GM18907 (cell line): ENCODE measurements around the gene CUZD1.
"Not testable (repeated sequence)": the region's sequence is repeated elsewhere in the genome, so short reads cannot be mapped to it uniquely, and the experiment has no call there.

Experiments used
- ATAC-seq: cut with Tn5 transposase; IDR thresholded peaks from one replicate; pipeline ENCODE4 v1.9.1; 2021; ENCODE audit warnings: mild to moderate bottlenecking, moderate library complexity; ENCODE audit not compliant: unreplicated experiment

The CUZD1 gene, protein sequence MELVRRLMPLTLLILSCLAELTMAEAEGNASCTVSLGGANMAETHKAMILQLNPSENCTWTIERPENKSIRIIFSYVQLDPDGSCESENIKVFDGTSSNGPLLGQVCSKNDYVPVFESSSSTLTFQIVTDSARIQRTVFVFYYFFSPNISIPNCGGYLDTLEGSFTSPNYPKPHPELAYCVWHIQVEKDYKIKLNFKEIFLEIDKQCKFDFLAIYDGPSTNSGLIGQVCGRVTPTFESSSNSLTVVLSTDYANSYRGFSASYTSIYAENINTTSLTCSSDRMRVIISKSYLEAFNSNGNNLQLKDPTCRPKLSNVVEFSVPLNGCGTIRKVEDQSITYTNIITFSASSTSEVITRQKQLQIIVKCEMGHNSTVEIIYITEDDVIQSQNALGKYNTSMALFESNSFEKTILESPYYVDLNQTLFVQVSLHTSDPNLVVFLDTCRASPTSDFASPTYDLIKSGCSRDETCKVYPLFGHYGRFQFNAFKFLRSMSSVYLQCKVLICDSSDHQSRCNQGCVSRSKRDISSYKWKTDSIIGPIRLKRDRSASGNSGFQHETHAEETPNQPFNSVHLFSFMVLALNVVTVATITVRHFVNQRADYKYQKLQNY

DNA sequence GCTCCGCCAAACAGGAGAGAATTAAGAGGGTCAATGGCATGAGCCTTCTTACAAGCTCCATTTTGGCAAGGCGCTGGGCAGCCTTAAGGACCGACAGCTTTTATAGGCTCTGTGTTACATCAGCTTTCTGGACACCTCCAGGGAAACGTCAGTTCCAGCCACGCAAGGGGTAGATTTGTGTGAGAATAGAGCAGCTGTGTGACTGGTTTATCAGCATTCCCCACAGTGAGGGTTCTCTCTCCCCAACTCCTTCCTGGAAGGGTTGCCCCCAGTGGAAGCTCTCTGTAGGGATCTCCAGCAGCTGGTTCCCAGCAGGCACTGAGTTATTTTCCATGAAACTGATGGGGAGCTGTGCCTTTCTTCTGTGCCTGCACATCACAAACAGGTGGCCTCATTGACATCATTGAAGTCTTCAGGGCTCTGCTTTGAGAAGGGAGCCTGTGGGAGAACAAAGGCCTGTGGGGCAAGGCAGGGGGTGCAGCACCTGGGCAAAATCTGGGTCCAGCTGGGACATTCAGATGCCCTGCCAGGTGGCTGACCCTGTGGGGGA, at the start of gene CUZD1:
Gene CUZD1 (minus strand): TSS at position 75 of the 550 bp plus-strand sequence. CDS start 14 bp downstream, at position 61.
- no peak for ATAC-seq

DNA sequence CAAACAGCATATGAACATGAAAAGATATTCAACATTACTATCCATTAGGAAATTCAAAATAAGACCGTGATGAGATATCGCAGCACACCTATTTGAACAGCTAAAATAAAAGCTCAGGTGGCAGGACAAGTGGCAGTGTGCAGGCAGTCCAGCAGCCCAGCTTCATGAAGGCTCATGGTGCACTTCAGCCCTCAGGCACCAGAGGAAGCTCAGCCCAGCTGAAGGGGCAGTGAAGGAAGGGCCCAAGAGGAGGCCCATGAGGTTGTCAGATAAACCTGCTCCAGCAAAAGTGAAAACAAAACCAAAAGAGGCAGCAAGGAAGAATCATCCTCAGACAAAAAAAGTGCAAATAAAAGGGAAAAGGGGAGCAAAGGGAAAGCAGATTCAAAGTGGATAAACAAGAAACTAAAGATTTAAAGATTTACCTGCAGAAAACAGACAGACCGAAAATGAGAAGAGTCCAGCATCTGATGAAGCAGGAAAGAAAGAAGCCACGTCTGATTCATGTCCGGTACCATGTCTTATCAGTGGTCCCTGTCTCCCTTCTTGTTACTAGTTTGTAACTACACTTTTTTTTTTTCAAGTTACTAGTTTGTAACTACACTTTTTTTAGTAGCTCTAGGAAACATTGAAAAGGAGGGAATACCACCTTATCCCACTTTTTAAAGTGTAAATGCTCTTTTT, 48.7 kb upstream of the CUZD1 start:
- no peak for ATAC-seq

DNA sequence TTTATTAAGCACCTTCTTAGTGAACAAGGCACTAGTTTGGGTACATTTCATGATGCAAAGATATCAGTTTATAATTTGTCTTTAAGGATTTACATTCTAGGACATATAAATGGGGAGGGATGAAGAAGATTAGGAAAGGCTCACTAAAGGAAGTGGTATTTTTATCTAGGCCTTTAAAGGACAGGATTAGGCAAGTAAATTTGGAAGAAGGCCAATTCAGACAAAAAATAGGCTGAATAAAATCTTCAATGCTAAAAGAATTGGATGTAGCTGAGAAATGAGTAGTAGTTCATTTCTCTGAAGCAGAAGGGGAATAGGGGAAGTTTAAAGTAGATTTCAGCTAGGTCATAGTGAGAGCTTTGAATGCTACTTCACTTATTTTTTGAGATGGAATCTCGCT, 38.5 kb upstream of the CUZD1 start:
- no peak for ATAC-seq

DNA sequence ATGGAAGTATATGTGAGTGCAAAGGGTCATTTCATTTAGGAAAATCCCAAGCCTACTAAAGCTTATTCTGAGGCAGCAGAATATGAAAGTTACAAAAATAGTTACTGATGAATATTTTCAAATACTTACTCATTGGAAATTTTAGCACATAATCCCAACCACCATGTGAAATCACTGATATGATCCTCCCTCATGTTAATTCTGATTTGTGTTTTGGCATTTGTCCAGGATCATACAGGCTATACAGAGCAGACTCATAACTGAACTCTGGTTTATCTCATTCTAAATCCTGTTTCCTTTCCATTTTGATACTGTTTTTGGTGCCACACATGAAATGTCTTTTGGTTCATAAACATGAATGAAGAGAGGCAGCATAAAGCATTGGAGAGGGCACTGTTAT, 37.1 kb upstream of the CUZD1 start:
- ATAC-seq = no peak

DNA sequence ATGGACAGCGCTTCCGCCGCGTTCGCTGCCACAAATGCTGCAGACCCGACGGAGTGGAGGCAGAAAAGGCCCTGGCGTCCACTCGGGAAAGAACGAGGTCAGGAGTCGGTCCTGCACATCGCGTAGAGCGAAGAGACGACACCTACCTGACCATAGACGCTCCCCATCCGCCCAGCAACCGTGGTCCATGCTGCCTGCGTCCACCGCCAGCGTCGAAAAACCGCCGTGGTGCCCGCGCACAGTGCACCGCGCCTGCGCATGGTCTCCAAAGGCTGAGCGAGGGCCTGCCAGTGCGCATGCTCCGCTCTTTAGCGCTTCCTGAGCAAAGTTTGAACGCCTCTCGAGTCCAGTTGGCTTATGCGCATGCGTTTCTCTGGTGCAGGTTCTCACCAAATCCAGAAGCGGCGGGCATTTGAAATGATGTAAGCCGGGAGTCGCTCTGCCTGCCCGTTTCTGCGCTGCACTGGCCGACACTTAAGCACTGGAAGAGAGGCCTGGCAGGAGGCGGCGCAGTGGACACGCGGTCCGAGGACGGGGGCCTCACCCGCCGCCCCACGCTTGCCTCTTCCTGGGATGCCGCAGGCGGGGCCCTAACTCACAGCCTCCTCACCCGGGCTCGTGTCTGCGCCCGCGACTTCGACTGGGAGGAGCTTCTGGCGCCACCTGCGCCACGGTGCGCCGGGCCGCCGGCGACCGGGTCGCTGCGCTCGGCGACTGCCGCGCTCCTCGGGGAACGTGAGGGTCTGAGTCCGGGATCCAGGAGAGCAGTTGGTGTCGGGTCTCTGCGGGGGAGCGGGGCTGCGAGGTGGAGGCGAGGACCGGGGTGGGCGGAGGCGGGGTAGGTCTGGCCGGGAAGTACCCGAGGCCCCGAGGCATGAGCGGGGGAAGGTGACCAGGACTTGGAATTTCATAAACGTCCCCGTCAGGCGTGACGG, 33.9 kb upstream of the CUZD1 start, which contains the start of gene FAM24B:
Gene FAM24B (minus strand): TSS at position 243 of the 935 bp plus-strand sequence. CDS start 29,066 bp downstream, outside the sequence.
- peak; percentile 77 for ATAC-seq

DNA sequence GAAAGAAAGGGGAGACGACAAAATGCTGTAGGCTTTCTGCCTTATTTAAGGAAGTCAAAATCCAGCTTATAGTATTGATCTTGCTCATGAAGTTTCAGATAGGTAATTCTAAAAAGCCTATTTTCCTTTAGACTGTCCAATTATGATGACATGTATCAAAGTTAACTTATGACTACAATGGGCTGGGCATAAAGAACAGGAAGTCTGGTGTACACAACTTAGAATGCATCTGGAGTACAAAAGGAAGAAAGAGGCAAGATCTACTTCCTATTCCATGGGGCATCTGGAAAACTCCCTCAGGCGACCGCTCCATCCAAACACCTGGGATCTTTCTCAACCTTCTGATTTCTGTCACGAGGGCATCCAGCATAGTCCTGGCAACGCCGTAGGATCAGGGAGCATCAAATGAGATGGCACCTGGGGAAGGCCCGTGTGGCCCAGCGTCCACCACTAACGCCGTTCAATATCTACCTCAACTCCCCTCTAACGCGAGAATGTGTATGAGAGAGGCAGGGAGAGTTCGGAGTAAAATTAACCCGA, 33.2 kb upstream of the CUZD1 start:
- ATAC-seq = peak; percentile 20

DNA sequence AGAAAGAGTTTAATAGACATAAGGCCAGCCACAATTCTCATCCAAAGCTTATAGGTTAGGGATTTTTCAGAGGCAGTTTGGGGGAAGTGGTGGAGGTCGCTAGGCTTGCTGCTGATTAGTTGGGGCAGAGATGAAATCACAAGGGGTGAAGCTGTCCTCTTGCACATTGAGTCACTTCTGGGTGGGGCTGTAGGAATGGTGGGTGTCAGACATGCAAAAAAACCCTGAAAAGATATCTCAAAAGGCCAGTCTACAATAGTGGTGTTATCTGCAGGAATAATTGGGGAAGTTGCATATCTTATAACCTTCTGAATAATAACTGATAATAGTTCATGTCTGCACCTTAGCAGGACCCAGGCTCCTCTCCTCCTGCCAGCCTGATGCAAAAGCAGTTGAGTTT, 31.6 kb upstream of the CUZD1 start:
- ATAC-seq = no peak

DNA sequence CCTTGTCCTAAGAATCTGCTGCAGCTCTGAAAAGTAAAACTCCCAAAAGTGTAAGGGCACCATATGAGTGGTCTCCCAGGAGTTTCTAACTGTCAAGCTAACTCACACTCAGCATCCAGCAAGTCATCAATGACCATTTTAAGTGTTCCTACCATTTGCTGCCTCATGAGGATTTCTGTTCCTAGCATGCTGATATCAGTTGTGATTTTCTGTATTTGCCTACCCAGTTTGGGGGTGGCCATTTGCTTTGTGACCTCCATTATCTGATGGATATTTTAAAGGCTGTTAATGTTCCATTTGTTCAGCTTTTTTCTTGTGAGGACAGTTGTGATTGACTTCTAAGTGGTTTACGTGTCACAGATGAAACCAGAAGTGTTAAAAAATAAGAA, 30.8 kb upstream of the CUZD1 start:
- no peak for ATAC-seq

DNA sequence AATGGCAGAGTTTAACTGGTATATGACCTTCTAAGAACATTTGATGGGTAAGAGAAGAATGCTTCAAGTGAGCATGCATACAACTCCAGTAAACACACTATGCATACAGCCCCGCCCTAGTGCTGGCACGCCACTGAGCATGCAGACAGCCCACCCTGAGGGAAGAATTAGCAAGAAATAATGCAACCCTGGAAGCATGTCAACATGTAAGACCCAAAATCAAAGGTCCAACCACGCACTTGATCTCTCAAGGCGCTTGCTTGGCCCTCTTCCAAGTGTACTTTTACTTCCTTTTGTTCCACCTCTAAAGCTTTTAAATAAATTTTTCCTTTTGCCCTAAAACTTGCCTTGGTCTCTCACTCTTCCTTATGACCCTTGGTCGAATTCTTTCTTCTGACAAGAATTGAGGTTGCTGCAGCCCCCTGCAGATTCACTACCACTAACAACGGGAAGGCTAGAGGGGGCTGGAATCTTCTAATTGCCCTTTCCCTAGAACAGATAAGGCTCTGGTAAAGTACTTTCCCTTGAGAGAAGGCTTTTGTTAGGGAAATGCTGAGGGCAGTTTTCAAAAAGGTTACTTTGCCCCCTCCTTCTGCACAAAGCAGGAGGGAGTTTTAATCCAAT, 30.3 kb upstream of the CUZD1 start:
- ATAC-seq = no peak

DNA sequence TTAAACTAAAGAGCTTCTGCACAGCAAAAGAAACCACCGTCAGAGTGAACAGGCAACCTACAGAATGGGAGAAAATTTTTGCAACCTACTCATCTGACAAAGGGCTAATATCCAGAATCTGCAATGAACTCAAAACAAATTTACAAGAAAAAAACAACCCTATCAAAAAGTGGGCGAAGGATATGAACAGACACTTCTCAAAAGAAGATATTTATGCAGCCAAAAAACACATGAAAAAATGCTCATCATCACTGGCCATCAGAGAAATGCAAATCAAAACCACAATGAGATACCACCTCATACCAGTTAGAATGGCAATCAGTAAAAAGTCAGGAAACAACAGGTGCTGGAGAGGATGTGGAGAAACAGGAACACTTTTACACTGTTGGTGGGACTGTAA, 26.3 kb upstream of the CUZD1 start:
- ATAC-seq = not testable (repeated sequence)

DNA sequence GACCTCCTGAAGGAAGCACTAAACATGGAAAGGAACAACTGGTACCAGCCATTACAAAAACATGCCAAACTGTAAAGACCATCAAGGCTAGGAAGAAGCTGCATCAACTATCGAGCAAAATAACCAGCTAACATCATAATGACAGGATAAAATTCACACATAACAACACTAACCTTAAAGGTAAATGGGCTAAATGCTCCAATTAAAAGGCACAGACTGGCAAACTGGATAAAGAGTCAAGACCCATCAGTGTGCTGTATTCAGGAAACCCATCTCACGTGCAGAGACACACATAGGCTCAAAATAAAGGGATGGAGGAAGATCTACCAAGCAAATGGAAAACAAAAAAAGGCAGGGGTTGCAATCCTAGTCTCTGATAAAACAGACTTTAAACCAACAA, 23.1 kb upstream of the CUZD1 start:
- ATAC-seq = not testable (repeated sequence)

DNA sequence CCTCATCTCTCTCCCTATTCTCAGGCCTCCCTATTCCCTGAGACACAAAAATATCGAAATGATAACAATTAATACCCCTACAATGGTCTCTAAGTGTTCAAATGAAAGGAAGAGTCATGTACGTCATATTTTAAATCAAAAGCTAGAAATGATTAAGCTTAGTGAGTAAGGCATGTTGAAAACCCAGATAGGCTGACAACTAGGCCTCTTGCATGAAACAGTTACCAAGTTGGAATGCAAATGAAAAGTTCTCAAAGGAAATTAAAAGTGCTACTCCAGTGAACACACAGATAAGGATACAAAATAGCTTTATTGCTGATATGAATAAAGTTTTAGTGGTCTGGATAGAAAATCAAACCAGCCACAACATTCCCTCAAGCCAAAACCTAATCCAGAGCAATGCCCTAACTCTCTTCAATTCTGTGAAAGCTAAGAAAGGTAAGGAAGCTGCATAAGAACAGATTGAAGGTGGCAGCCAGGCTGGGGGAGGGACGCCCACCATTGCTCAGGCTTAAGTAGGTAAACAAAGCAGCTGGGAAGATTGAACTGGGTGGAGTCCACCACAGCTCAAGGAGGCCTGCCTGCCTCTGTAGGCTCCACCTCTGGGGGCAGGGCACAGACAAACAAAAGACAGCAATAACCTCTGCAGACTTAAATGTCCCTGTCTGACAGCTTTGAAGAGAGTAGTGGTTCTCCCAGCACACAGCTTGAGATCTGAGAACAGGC, 21.3 kb upstream of the CUZD1 start:
- ATAC-seq = not testable (repeated sequence)

DNA sequence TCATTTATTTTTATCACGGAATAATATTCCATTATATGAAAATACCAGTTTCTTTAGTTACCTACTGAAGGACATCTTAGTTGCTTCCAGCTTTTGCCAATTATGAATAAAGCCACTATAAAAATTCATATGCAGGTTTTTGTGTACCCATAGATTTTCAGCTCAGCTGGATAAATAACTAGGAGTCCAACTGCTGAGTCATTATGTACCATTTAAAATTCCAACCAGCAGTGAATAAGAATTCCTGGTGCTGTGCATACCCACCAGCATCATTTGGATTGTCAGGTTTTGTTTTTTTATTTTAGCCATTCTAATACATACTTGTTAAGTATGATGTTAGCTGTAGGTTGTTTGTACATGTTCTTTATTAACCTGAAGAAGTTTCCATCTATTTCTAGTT, 19.2 kb upstream of the CUZD1 start:
- ATAC-seq = no peak

DNA sequence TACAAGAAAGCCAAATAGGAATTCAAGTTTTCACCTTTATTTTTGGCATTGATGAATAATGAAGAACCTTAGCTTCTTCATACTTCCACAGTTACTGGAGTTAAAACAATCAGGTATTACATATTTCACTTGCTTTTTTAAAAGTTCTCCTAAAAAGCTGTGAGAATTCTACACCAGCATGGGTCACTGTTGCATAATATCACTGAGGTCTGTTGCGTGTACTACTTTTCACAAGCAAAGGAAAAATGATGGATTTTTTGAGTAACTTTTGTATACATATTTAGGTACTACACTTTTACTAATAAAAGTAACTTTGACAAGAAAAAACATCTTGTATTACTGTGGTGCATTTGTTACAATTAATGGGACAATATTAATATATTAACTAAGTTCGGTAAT, 18.5 kb upstream of the CUZD1 start:
- no peak for ATAC-seq

DNA sequence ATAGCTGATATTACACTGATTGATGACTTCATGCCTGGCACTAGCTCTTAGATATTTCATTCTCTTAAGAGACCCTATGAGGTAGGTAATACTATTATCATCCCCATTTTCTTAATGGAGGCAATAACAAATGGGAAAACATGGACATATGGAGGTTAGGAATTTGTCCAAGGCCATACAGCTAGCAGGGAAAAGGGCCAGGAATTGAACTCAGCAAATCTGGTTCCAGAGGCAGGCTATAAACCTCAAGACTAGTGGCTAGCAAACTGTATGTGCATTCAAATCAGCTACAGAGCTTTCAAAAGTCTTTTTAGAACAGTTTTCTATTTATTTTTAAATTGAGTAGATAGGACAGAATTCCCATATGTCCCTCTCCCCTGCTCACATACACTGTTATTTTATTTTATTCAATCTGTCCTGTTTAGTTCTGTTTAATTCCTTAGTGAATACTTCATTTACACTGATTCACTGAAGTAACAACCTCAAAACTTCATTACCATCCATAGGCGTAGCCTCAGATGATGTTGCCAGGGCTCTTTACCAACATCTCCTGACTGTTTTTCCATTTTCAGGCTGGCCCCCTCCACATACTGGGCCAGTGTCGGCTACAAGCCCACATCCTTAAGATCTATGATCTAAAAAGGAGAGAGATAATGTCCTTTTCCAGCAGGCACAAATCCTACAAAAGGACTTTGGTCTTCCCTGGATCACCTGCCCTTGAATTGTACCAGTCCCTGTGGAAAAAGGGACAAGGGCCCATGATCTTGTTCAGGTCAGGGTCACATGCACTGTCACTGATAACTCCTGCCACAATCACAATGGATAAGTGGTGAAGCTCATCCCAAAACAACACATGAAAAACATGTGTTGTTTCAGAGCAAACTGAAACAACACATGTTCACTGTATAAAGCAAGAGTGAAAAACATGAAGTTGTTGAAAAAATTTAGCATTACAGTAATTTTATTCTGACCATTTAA, 17.8 kb upstream of the CUZD1 start:
- no peak for ATAC-seq

DNA sequence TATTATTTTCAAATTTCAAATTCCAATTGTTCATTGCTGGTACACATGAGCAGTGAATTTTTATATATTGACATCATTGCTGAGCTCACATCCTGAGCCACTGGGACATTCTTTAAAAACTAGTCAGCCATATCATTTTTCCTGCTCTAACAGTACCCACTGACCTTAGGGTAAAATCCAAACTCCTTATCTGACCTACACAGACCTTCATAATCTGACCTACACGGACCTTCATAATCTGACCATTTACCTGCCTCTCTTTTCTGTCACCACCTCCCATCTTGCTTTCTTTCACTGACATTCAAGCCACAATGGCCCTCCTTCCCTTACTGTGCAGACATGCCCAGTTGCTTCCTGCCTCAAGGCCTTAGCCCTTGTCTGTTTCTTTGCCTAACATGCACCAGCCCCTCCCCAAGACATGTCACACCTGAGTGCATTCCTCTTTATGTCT, 16.1 kb upstream of the CUZD1 start:
- ATAC-seq = no peak

DNA sequence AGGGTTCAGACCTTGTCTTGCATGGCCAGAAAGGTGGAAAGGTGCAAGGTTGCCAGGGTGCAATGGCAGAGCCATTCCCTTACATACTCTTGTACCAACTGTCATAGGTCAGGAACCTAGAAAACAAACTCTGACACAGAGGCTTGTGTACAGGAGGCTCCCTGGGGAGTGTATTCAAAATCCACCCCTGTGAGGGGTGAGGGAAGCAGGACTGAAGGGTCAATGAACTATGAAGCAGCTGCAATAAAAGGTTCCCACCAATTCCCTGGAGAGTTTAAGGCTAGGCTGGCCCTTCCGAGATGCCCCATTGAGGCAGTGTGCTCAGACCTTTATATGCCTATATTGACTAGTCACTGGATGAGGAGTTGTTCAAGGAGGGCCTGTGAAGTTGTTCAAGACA, 13.9 kb upstream of the CUZD1 start:
- no peak for ATAC-seq

DNA sequence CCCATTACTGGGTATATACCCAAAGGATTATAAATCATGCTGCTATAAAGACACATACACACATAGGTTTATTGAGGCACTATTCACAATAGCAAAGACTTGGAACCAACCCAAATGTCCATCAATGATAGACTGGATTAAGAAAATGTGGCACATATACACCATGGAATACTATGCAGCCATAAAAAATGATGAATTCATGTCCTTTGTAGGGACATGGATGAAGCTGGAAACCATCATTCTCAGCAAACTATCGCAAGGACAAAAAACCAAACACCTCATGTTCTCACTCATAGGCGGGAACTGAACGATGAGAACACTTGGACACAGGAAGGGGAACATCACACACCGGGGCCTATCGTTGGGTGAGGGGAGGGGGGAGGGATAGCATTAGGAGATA, 12.4 kb upstream of the CUZD1 start:
- ATAC-seq = not testable (repeated sequence)
